Measurements from ENCODE around the gene NKX3-2.
A peak's percentile ranks its signal among the peaks of the same experiment; 100 is the strongest.

The NKX3-2 gene

GRCh38 chr4:13522282-13523104, 21.8 kb downstream of the NKX3-2 start:
- DNase-seq, result no peak
- in situ Hi-C loops (cut with HindIII; ENCODE audit: low pct_ligation_motif_present, low pct_unique_long_range_greater_than_20kb, low sequenced_read_pairs), result no loop called here

- no peak for DNase-seq
- in situ Hi-C loops (cut with HindIII; ENCODE audit: low pct_ligation_motif_present, low pct_unique_long_range_greater_than_20kb, low sequenced_read_pairs), result no loop called here
Measured at GRCh38 chr4:13521047-13521446, 23.3 kb downstream of the NKX3-2 start.

- in situ Hi-C loops (cut with HindIII; ENCODE audit: low pct_ligation_motif_present, low pct_unique_long_range_greater_than_20kb, low sequenced_read_pairs), result no loop called here
- DNase-seq, result no peak
Measured at GRCh38 chr4:13516315-13516860, 27.9 kb downstream of the NKX3-2 start.

- in situ Hi-C loops (cut with HindIII; ENCODE audit: low pct_ligation_motif_present, low pct_unique_long_range_greater_than_20kb, low sequenced_read_pairs), result no loop called here
- DNase-seq, result no peak
Measured at GRCh38 chr4:13515268-13515667, 29.0 kb downstream of the NKX3-2 start.

- in situ Hi-C loops (cut with HindIII; ENCODE audit: low pct_ligation_motif_present, low pct_unique_long_range_greater_than_20kb, low sequenced_read_pairs), result no loop called here
- no peak for DNase-seq
Measured at GRCh38 chr4:13514722-13515121, 29.6 kb downstream of the NKX3-2 start.

GRCh38 chr4:13511101-13511500, 33.2 kb downstream of the NKX3-2 start:
- DNase-seq, result peak; percentile 59
- in situ Hi-C loops (cut with HindIII; ENCODE audit: low pct_ligation_motif_present, low pct_unique_long_range_greater_than_20kb, low sequenced_read_pairs), result no loop called here

GRCh38 chr4:13509442-13509841, 34.9 kb downstream of the NKX3-2 start:
- in situ Hi-C loops (cut with HindIII; ENCODE audit: low pct_ligation_motif_present, low pct_unique_long_range_greater_than_20kb, low sequenced_read_pairs), result no loop called here
- DNase-seq, result no peak

GRCh38 chr4:13504374-13504773, 39.9 kb downstream of the NKX3-2 start:
- no peak for DNase-seq
- in situ Hi-C loops (cut with HindIII; ENCODE audit: low pct_ligation_motif_present, low pct_unique_long_range_greater_than_20kb, low sequenced_read_pairs), result no loop called here

- DNase-seq, result no peak
- in situ Hi-C loops (cut with HindIII; ENCODE audit: low pct_ligation_motif_present, low pct_unique_long_range_greater_than_20kb, low sequenced_read_pairs), result no loop called here
Measured at GRCh38 chr4:13498469-13498868, 45.8 kb downstream of the NKX3-2 start.

GRCh38 chr4:13496605-13497004, 47.7 kb downstream of the NKX3-2 start:
- DNase-seq, result no peak
- in situ Hi-C loops (cut with HindIII; ENCODE audit: low pct_ligation_motif_present, low pct_unique_long_range_greater_than_20kb, low sequenced_read_pairs), result no loop called here

GRCh38 chr4:13495753-13496152, 48.6 kb downstream of the NKX3-2 start:
- in situ Hi-C loops (cut with HindIII; ENCODE audit: low pct_ligation_motif_present, low pct_unique_long_range_greater_than_20kb, low sequenced_read_pairs), result no loop called here
- no peak for DNase-seq

- in situ Hi-C loops (cut with HindIII; ENCODE audit: low pct_ligation_motif_present, low pct_unique_long_range_greater_than_20kb, low sequenced_read_pairs), result no loop called here
- no peak for DNase-seq
Measured at GRCh38 chr4:13493793-13494192, 50.5 kb downstream of the NKX3-2 start.

- in situ Hi-C loops (cut with HindIII; ENCODE audit: low pct_ligation_motif_present, low pct_unique_long_range_greater_than_20kb, low sequenced_read_pairs), result no loop called here
- DNase-seq, result no peak
Measured at GRCh38 chr4:13492747-13493146, 51.6 kb downstream of the NKX3-2 start.

Data from ACHN (cell line).